Spleen (tissue), 11 donors: ENCODE measurements around the gene RAE1. TPM values are rescaled to one million over a fixed set of nuclear protein-coding genes. Genes with fewer than 3 reads are reported as not detected.
A peak's percentile ranks its signal among the peaks of the same experiment; 100 is the strongest.

Experiments
- DNase-seq: peaks from one replicate; pipeline ENCODE4 v3.0.0-alpha.2; 2020
- H3K27ac ChIP-seq, 8 donors: fragments of 200-600 bp; sonication (generic) in 7 of 8; 1 replicate in 4 of 8; 2 replicates in 4 of 8; pipeline versions ENCODE4 v1.5.0 to v1.8.0; 2016 to 2021; ENCODE audit warnings: inconsistent platforms in 4 of 8, mild to moderate bottlenecking in 4 of 8, moderate library complexity in 1 of 8
- H3K27me3 ChIP-seq, 7 donors: fragments of 200-600 bp; sonication (generic) in 6 of 7; replicated peaks in 1 of 7; 1 replicate in 4 of 7; 2 replicates in 3 of 7; pipeline versions ENCODE4 v1.5.0 to v1.8.0; 2016 to 2021; ENCODE audit warnings: inconsistent platforms in 3 of 7, mild to moderate bottlenecking in 1 of 7
- H3K36me3 ChIP-seq, 6 donors: fragments of 200-600 bp; sonication (generic) in 5 of 6; 1 replicate in 4 of 6; 2 replicates in 2 of 6; pipeline versions ENCODE4 v1.5.0 to v1.8.0; 2016 to 2021; ENCODE audit warnings: inconsistent platforms in 2 of 6
- H3K4me1 ChIP-seq, 6 donors: fragments of 200-600 bp; sonication (generic) in 5 of 6; 1 replicate in 3 of 6; 2 replicates in 3 of 6; pipeline versions ENCODE4 v1.5.0 to v1.8.0; 2016 to 2021; ENCODE audit warnings: inconsistent platforms in 3 of 6
- H3K4me3 ChIP-seq, 8 donors: fragments of 200-600 bp; sonication (generic) in 7 of 8; 1 replicate in 4 of 8; 2 replicates in 4 of 8; pipeline versions ENCODE4 v1.5.0 to v1.8.0; 2016 to 2021; ENCODE audit warnings: inconsistent platforms in 4 of 8, mild to moderate bottlenecking in 4 of 8, moderate library complexity in 2 of 8
- H3K9me3 ChIP-seq, 8 donors: fragments of 200-600 bp; sonication (generic) in 7 of 8; 1 replicate in 4 of 8; 2 replicates in 4 of 8; pipeline versions ENCODE4 v1.5.0 to v1.8.0; 2016 to 2021; ENCODE audit warnings: inconsistent platforms in 4 of 8
- CTCF ChIP-seq, 11 experiments: fragments of 200-600 bp in 7 of 11; fragments of 450-650 bp in 4 of 11; sonication (generic) in 4 of 11; IDR thresholded peaks in 8 of 11; conservative IDR thresholded peaks in 3 of 11; 1 replicate in 7 of 11; 2 replicates in 4 of 11; pipeline versions ENCODE4 v1.4.0 to v1.8.0; 2016 to 2021; ENCODE audit warnings: antibody characterized with exemption in 11 of 11, inconsistent platforms in 4 of 11, mild to moderate bottlenecking in 1 of 11
- POLR2A ChIP-seq, 3 donors: fragments of 450-650 bp; IDR thresholded peaks; one replicate each; pipeline ENCODE4 v1.5.1; 2017; ENCODE audit warnings: antibody characterized with exemption in 3 of 3, mild to moderate bottlenecking in 1 of 3
- POLR2AphosphoS5 ChIP-seq, 3 donors: sonication (generic); formaldehyde crosslinking; IDR thresholded peaks; one replicate each; pipeline ENCODE4 v1.5.1; 2017; ENCODE audit warnings: antibody characterized with exemption in 3 of 3
- WGBS, 5 donors: extraction: QIAGEN DNeasy Blood & Tissue Kit in 3 of 5; methylation state at CpG; one replicate each; pipeline versions ENCODE4 v1.1.5 to v1.1.7; 2013 to 2018; 5-methylcytosine and 5-hydroxymethylcytosine counted together
- intact Hi-C: fragments of 100-400 bp; cut with DNase I; formaldehyde crosslinking; loops from one replicate; pipeline ENCODE4 v1.15.0; 2023; ENCODE audit warnings: low total_unique reads
- polyA plus RNA-seq, 3 donors: library from polyadenylated mRNA; stranded (reverse); fragments of 200-250 nt; gene quantifications; one replicate each; pipeline ENCODE4 v1.2.1, GENCODE V29; 2013
- total RNA-seq, 7 donors: library from RNA; depleted of rRNA in 3 of 7; stranded (reverse); fragments of >200 nt in 3 of 7; fragmentation: NEBNext Ultra II Directional in 4 of 7; extraction: Animal tissue kit (Norgen Biotek cat#: 25700) in 4 of 7; gene quantifications; one replicate each; pipeline versions ENCODE4 v1.1.0 to v1.2.1, GENCODE V29; 2016 to 2021
- donor health status: healthy with polysubstance abuse.
- donor health status: DM: no; HTN: no; CAD: no; lungs with moderate emphysema.
- donor health status: DM: no; HTN: no; CAD: no.
- donor health status: Bipolar disorder and iron deficiency.
- donor health status: healthy.
- donor health status: DM: no; HTN: no; CAD: no.
- donor health status: DM: yes; HTN: yes; CAD: no.

Gene RAE1
- total and polyA plus RNA-seq, 10 donors, result 16.2 to 41.3 (median 23.1) TPM

GRCh38 chr20:57389695-57390603 is 38.9 kb downstream of the RAE1 start:
- TF ChIP-seq CTCF (IDR thresholded peaks at IDR 0.05 in 8 of 11, conservative IDR thresholded peaks at IDR 0.05 in 3 of 11) (peak in 2 of 11 experiments; percentile 0 to 24), POLR2AphosphoS5 (IDR thresholded peaks at IDR 0.05) (peak; percentile 9 to 21 (median 20)), POLR2A (IDR thresholded peaks at IDR 0.05) (no peak)
- peak overlapping the region; percentile 6 to 94 (median 39) for H3K4me3 ChIP-seq
- no peaks in the 10 kb centered on the region for H3K9me3 ChIP-seq
- 6 to 12% (median 7%) methylated on average over 32 to 52 of the region's 52 CpGs for WGBS, 5 donors
- peak; percentile 90 for DNase-seq
- peak overlapping the region; percentile 67 to 98 (median 84) for H3K27ac ChIP-seq
- peaks cover 35 to 81% (median 61%) of the 10 kb centered on the region in 6 donors for H3K4me1 ChIP-seq
- H3K36me3 ChIP-seq, result peaks cover 0 to 29% (median 18%) of the 10 kb centered on the region in 6 donors
- no peaks in the 10 kb centered on the region for H3K27me3 ChIP-seq
- intact Hi-C loops, result loop anchor here (5.0 kb wide), 1 partner anchor 227 kb away; no protein-coding TSS in a partner anchor

- peaks cover 43 to 81% (median 63%) of the 10 kb centered on the region in 6 donors for H3K4me1 ChIP-seq
- TF ChIP-seq POLR2A (IDR thresholded peaks at IDR 0.05) (no peak), POLR2AphosphoS5 (IDR thresholded peaks at IDR 0.05) (peak; percentile 51 to 67 (median 62)), CTCF (IDR thresholded peaks at IDR 0.05 in 8 of 11, conservative IDR thresholded peaks at IDR 0.05 in 3 of 11) (peak in 1 of 11 experiments; percentile 4)
Observed at GRCh38 chr20:57390604-57391438, 39.8 kb downstream of the RAE1 start, which contains the start of gene RBM38. Gene RBM38 (plus strand): TSS chr20:57391396. CDS start chr20:57391582, 186 bp downstream.

GRCh38 chr20:57391439-57392301 is 40.6 kb downstream of the RAE1 start:
- Histone ChIP-seq H3K36me3 (peaks cover 0 to 38% (median 32%) of the 10 kb centered on the region in 6 donors), H3K27me3 (no peaks in the 10 kb centered on the region), H3K9me3 (no peaks in the 10 kb centered on the region), H3K4me3 (peak overlapping the region; percentile 64 to 94 (median 76)), H3K4me1 (peaks cover 51 to 84% (median 70%) of the 10 kb centered on the region in 6 donors), H3K27ac (peak overlapping the region; percentile 80 to 98 (median 92))
- peak; percentile 92 for DNase-seq
- TF ChIP-seq POLR2A (IDR thresholded peaks at IDR 0.05) (no peak), POLR2AphosphoS5 (IDR thresholded peaks at IDR 0.05) (peak in 1 of 3 donors; percentile 27)
- intact Hi-C loops, result no loop called here
- 1 to 7% (median 1%) methylated on average over 15 to 96 of the region's 98 CpGs for WGBS, 5 donors

More at GRCh38 chr20:57390604-57391438, 39.8 kb downstream of the RAE1 start, which contains the start of gene RBM38:
- WGBS, 5 donors, result 15 to 24% (median 19%) methylated on average over 41 to 78 of the region's 78 CpGs
- H3K27me3 ChIP-seq, result no peaks in the 10 kb centered on the region
- H3K4me3 ChIP-seq, result peak within 1 kb of the TSS; percentile 64 to 94 (median 76)
- peaks cover 0 to 30% (median 26%) of the 10 kb centered on the region in 6 donors for H3K36me3 ChIP-seq
- intact Hi-C loops, result no loop called here
- H3K27ac ChIP-seq, result peak within 1 kb of the TSS; percentile 80 to 98 (median 92)
- no peaks in the 10 kb centered on the region for H3K9me3 ChIP-seq
- DNase-seq, result peak; percentile 95
